ENCODE measurements around the gene IDS. TPM values are rescaled to one million over a fixed set of nuclear protein-coding genes. Genes with fewer than 3 reads are reported as not detected.

IDS gene
- total and polyA plus RNA-seq, 2 of the 8 experiments (the other 6 are each of a cell fraction or from before 2014, with no cell fraction given): 19.9 to 20.7 TPM

GRCh38 chrX:149497054-149497453 is 8.1 kb downstream of the IDS start:
- Histone ChIP-seq H3K14ac (ENCODE audit: insufficient read length) (no peak overlapping the region), H2BK5ac (ENCODE audit: low read depth, low read length) (no peak overlapping the region), H3K27ac (ENCODE audit: low read depth, low read length) (no peak overlapping the region), H2BK15ac (ENCODE audit: low read length) (no peak overlapping the region), H3K4ac (replicated peaks; ENCODE audit: insufficient read length, low read depth, low read length) (no peak overlapping the region), H3K36me3 (ENCODE audit: control insufficient read depth in 2 of 4, insufficient read depth in 4 of 4, low read length in 3 of 4) (peaks cover 0 to 10% (median 2%) of the 10 kb centered on the region in 4 experiments; a peak in 6 of 8 replicates), H4K5ac (ENCODE audit: insufficient read length, low read depth, low read length) (no peak overlapping the region), H3K4me3 (ENCODE audit: extremely low read depth in 1 of 4, insufficient read depth in 2 of 4, low read depth in 3 of 4, low read length in 4 of 4) (no peak overlapping the region), H4K91ac (replicated peaks; ENCODE audit: insufficient read length, low read length) (no peak overlapping the region), H3K23me2 (ENCODE audit: low read depth, low read length) (no peaks in the 10 kb centered on the region), H3K18ac (ENCODE audit: extremely low read depth, low read length) (no peak overlapping the region), H3K4me2 (ENCODE audit: insufficient read depth in 1 of 2, low read depth in 2 of 2, low read length in 2 of 2) (no peak overlapping the region), H3K23ac (ENCODE audit: insufficient read length) (no peak overlapping the region), H2BK12ac (ENCODE audit: low read depth, low read length) (no peak overlapping the region), H3K79me2 (ENCODE audit: control insufficient read depth in 1 of 2, insufficient read depth in 2 of 2, low read length in 2 of 2) (no peaks in the 10 kb centered on the region), H3K79me1 (ENCODE audit: low read depth, low read length) (no peaks in the 10 kb centered on the region), H4K8ac (ENCODE audit: extremely low read depth, insufficient read depth, low read length) (no peak overlapping the region), H2BK120ac (replicated peaks; ENCODE audit: low read depth, low read length) (no peak overlapping the region), H3K4me1 (replicated peaks in 1 of 4; ENCODE audit: control insufficient read depth in 3 of 4, insufficient read depth in 4 of 4, low read length in 3 of 4) (no peaks in the 10 kb centered on the region), H3K9ac (replicated peaks in 1 of 4; ENCODE audit: extremely low read depth in 1 of 4, low read depth in 3 of 4, low read length in 3 of 4) (no peak overlapping the region), H4K20me1 (replicated peaks in 1 of 2; ENCODE audit: control insufficient read depth in 1 of 2, insufficient read depth in 2 of 2, low read length in 2 of 2) (no peaks in the 10 kb centered on the region), H3K9me3 (ENCODE audit: insufficient read depth in 2 of 2, low read depth in 1 of 2, low read length in 1 of 2) (no peaks in the 10 kb centered on the region), H2AFZ (ENCODE audit: low read length) (no peak overlapping the region), H3K27me3 (replicated peaks in 1 of 4; ENCODE audit: control insufficient read depth in 3 of 4, extremely low read depth in 1 of 4, insufficient read depth in 3 of 4, low read length in 3 of 4) (no peaks in the 10 kb centered on the region), H2AK5ac (ENCODE audit: low read depth, low read length) (no peak overlapping the region), H2BK20ac (ENCODE audit: low read length) (no peak overlapping the region), H3K56ac (replicated peaks; ENCODE audit: insufficient read length, low read depth, low read length) (no peak overlapping the region)
- ChIA-PET POLR2A (ENCODE audit: partially characterized antibody) (no interaction called here), CTCF (ENCODE audit: partially characterized antibody) (no interaction called here)
- FAIRE-seq (no peak), DNase-seq (ENCODE audit: low read depth in 1 of 2, low spot score in 2 of 2) (no peak)
- 83% methylated on average over 1 of the region's 1 CpG; no CpG with 5 or more reads in 1 of the 2 experiments for WGBS, 2 experiments (ENCODE audit: extremely low coverage in 1 of 2, insufficient coverage in 1 of 2, insufficient read length in 1 of 2, insufficient replicate concordance in 2 of 2, low coverage in 1 of 2, low lambda C conversion rate in 2 of 2, missing lambda C conversion rate in 1 of 2)
- no peak for TF ChIP-seq EGR1 (IDR thresholded peaks at IDR 0.05; ENCODE audit: borderline replicate concordance, low read depth, low read length)
- TF ChIP-seq FOSL1 (IDR thresholded peaks at IDR 0.05; ENCODE audit: insufficient read depth, low read depth, low read length): no peak
- no peak for TF ChIP-seq KDM1A (IDR thresholded peaks at IDR 0.05; ENCODE audit: borderline replicate concordance, low read length)
- no peak for TF ChIP-seq JUN (IDR thresholded peaks at IDR 0.05; ENCODE audit: low read depth, low read length)
- no peak for TF ChIP-seq KDM4A (IDR thresholded peaks at IDR 0.05; ENCODE audit: low read depth, low read length, severe bottlenecking)
- no peak for TF ChIP-seq USF2 (IDR thresholded peaks at IDR 0.05; ENCODE audit: low read length)
- no peak for TF ChIP-seq CBX5 (IDR thresholded peaks at IDR 0.05; ENCODE audit: low read depth, low read length)
- TF ChIP-seq MAFK (IDR thresholded peaks at IDR 0.05; ENCODE audit: low read depth, low read length): no peak
- TF ChIP-seq TBP (IDR thresholded peaks at IDR 0.05; ENCODE audit: low read depth, low read length): no peak
- no peak for TF ChIP-seq CREB1 (IDR thresholded peaks at IDR 0.05)
- no peak for TF ChIP-seq SRF (IDR thresholded peaks at IDR 0.05; ENCODE audit: low read depth, low read length)
- no peak for TF ChIP-seq ZNF274 (IDR thresholded peaks at IDR 0.05; ENCODE audit: borderline replicate concordance, extremely low read depth, low read length)
- TF ChIP-seq RBBP5 (IDR thresholded peaks at IDR 0.05; ENCODE audit: borderline replicate concordance, low read depth, low read length): no peak

Data from H1 (cell line).